NCI-H2029 treated with DMSO at 0.1 percent for 48 hours (cell line): ENCODE data around the gene PCSK2.
A peak's percentile ranks its signal among the peaks of the same experiment; 100 is the strongest.
"Not testable (repeated sequence)": the region's sequence is repeated elsewhere in the genome, so short reads cannot be mapped to it uniquely, and the experiment has no call there.

ENCODE experiments used
- DNase-seq: peaks from one replicate; lab custom pipeline; 2025; lab: John Stamatoyannopoulos, UW

PCSK2 gene, protein sequence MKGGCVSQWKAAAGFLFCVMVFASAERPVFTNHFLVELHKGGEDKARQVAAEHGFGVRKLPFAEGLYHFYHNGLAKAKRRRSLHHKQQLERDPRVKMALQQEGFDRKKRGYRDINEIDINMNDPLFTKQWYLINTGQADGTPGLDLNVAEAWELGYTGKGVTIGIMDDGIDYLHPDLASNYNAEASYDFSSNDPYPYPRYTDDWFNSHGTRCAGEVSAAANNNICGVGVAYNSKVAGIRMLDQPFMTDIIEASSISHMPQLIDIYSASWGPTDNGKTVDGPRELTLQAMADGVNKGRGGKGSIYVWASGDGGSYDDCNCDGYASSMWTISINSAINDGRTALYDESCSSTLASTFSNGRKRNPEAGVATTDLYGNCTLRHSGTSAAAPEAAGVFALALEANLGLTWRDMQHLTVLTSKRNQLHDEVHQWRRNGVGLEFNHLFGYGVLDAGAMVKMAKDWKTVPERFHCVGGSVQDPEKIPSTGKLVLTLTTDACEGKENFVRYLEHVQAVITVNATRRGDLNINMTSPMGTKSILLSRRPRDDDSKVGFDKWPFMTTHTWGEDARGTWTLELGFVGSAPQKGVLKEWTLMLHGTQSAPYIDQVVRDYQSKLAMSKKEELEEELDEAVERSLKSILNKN

DNA sequence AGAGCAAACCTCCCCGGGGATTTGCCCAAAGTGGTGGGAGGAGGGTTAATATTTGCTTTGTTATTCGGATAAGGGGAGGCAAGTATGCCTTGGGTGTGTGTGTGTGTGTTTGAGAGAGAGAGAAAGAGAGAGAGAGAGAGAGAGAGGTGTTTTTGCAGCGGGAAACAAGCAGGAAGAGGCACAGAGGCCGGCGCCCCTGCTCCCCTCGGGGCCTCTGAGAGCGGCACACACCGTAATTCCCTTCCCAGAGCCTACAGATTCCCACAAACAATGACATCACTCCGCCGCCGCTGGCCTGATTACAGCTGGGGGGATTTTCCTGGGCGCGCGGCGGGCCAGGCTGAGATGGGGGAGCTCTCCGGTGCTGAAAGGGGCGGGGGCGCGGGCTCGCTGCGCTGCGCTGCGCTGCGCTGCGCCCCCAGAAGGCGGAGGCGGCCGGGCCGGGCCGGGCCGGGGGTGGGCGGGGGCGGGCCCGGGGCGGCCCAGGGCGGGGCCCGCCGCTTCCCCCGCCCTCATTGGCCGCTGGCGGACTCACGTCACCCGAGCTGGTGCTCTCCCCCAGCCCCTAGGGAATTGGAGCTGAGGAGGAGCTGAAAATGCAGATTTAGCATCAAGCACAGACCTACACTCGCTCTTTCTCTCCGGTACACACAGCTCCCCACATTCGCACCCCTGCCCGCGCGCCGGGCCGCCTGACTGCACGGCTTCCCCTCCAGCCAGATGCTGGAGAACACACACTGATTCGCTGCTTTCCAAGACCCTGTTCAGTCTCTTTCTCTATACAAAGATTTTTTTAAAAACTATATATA lies at the start of gene PCSK2:
Gene PCSK2 (plus strand): TSS at position 631 of the 809 bp plus-strand sequence. CDS start 266 bp downstream, outside the sequence.
- peak; percentile 76 for DNase-seq

DNA sequence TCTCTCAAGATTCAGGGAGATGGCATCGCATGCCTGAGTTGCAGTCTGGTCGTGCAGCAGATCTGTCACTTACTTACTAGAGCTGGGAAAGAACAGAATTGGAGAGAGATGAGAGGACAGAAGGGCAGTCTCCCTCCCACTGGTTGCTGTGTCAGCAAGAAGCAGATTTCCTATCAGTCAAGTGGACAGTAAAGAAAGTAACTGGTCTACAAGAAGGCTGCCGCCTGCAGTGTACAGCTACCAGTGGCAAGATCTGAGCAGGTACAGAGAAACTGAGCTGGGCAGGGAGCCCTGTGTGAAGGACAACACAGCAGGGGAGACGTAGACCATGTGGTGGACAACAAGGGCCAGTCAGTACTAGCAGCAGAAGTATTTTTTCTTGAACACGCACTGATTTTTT lies 49.5 kb upstream of the PCSK2 start:
- DNase-seq, result no peak

DNA sequence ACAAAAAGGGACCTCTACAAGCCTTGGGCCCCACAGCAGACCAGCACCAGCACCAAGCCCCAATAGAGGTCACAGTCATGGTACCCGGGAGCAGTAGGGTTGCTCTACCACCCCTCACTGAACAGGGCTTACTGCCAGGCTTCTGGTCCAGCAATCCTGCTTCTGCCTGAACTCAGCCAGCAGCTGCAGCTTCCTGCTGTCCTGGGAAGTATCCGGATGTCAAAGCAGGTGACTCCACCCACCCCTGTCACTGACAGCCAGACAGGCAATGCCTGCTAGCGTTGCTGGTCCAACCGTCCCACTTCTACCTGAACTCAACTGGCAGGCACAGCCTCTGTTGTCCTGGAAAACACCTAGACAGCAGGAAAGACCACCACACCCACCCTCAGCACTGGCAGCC lies 47.0 kb upstream of the PCSK2 start:
- DNase-seq, result no peak

DNA sequence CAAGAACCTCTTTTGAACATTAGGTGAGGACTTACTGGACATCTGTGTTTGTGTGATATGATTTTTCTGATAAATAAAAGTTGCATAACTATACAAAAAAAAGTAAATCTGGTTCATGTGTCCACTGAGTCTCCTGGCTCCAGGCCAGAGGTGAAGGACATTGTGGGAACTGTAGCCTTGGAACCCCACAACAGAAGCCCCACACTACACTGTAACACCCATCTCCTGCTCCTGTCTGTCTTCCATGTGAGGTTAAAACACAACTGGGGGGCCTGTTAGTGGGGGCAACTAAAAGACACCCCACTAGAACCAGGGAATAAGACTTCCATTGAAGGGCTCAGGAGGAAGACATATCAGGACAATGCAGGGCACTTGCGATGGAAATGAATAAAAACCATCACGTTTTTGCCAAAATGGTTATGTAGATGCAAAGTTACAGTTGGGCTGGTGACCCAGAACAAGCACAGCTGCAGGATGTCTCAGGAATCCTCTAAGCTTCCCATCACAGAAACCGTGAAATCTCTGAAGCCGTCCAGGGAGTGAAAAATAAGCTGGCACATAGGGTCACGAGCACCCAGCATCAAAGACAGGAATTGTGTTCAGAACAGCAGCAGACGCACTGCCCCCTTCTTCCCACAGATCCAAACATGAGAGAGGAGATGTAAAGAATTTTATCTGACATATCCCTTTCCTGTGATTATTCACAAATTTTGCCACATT lies 36.7 kb upstream of the PCSK2 start:
- no peak for DNase-seq

DNA sequence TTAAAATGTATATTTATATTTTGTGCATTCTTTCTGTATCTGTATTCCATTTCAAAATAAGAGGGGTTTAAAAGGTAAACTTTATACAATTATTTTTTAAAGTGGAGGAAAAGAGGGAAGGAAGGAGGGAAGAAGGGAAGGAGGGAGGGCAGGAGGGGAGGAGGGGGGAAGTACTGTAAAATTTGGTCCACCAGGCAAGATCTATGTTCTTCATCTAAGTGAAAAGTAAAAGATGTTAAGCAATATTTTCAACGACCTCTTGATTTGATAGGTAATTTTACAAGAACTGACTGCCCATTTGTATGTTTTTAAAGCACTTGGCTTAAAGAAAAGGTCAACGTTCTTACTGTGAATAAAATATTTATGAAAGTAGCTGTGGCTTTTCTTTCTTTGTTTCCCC lies 29.8 kb upstream of the PCSK2 start:
- no peak for DNase-seq

DNA sequence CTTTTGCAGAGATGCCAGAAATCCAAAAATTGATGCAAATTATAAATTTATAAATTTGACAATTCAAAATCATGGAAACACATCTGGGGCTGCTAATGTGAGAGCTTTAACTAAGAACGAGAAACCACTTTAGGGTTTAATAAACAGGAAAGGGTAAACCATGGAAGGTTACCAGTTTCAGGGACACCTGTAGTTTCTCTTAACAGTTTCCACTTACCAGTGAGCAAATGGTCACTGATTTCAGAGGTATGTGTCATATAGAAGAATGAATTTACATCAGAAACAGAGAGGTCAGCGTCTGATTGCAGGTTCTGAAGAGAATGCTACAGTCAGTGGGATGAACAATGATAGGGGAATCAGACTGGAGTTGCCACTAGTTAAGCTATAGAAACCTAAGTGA lies 24.8 kb upstream of the PCSK2 start:
- DNase-seq, result no peak

DNA sequence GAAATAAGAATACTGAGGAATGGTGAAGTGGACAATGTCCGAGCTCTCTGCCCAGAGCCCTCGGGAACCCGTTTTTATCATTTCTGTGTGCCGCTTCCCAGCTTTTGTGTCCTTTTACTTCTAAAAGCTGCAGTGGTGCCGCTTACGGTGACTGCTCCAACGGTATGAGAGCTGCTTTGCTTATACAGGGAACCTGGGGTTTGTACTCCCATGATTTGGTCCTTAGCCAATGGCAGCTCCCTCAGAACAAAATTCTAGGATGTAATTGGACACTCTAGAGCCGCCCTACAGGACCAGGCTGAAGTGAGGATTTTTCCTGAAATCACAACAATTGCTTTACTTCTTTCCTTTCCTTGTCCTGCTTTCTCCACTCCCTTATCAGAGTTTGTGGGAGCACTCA lies 24.2 kb upstream of the PCSK2 start:
- no peak for DNase-seq

DNA sequence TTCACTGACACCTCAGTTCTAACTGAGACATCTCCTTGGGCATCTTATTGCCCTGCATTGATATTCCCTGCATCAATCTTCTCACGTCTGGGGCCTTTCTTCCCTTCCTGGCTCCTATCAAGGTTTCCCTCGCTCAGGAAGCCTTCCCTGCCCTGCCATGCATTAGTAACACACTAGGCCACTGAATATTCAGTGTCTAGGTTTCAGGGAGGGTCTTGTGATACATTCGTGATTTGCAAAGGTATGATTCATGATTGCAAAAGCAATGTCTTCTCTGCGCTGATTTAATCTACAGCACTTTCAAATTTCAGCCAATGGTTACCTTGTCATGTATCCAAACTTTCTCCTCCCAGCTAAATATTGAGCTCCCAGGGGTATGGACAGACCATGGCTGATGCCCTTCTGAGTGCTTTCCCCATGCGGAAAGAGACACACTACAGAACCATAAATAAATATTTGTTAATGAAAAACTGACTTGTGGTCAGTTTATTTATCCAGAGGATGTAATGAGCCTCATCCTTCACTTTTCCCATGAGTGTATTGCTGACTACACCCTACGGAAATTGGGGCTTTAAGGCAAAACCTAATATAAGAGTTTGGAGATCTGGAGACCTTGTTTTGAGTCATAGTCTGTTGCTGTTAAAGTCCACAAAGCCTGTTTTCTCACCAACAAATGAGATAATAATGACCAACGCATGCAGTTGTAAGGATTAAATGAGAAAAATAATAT lies 21.6 kb upstream of the PCSK2 start:
- no peak for DNase-seq

DNA sequence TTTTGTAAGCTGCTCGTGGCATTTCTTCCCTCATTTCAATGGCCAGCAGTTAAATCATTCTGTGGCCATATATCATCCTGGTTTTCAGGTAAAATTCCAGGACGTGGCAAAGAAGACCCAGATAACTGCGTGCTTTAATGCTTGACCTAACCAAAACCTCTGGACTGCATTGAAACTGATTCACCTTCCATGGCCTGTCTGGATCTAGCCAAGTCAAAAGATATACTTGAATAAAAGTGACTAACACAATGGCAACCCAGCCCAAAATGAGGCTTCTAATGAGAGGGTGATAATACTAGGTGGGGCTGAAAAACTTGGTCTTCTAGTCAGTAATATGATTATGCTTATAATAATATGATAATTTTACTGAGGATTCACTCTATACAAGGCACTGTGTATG lies 16.5 kb upstream of the PCSK2 start:
- no peak for DNase-seq

DNA sequence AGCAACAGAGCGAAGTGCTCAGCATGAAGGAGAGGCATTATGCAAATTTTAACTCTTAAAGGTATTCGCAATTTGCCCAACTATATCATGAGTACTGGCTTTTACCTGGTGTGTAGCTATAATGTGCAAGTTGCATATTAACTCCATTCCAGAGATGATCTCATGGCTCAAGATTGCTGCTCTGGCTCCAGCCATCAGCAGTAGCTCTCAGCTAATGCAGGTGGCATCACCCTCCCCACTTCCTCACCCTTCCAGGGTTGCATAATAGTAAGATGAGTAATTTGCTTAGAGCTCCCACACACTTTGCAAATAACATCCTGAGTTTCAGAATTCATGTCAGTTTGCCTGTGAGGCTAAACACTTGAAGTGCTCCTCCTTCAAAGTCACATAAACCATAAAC lies 15.9 kb upstream of the PCSK2 start:
- DNase-seq, result no peak

DNA sequence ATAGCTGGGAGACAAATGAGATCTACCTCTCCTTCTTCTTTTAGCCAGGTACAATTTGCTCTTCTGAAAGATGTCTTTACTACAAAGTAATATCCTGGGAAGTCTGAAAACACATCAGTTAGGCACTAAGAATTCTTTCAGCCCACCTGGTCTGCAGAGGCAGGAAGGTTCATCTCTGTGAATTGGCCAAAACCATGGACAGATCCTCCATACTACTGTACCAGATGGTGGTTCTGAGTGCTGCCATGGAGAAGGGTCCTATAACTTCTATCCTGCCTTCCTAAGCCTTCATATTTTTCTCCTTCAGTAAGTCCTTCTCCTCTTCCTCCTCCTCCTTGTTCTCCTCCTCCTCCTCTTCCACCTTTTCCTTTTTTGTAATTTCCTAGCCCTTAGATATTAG lies 11.7 kb upstream of the PCSK2 start:
- DNase-seq, result no peak

DNA sequence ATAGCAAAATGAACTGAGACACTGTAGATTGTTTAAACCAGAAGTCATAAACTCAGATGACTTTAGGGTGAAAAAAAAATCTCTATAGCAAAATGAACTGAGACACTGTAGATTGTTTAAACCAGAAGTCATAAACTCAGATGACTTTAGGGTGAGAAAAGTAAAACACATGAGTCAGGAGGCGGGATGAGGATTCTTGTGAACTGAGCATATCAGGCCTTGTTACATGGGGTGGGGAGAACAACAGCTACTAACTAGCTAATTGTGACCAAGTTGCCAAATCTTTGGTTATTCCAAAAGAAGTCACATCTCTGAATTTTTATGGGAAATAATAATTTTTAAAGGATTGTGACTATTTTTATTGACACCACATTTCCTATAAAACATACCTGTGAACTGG lies 7.0 kb upstream of the PCSK2 start:
- DNase-seq, result not testable (repeated sequence)

DNA sequence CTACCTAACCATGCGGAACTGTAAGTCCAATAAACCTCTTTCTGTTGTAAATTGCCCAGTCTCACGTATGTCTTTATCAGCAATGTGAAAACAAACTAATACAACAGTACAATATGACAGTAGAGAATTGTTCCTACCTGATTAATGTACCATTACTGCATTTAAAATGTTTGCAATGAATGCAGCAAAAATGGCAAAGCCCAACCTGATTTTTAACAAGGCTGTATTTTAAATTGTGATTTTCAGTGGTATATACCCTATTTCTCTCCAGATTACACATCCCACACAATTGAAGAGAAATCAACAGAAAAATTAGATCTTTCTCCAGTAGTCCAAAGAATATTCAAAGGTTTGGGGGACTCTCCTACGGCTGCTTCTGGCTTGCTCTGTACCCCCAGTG lies 3.3 kb upstream of the PCSK2 start:
- no peak for DNase-seq

DNA sequence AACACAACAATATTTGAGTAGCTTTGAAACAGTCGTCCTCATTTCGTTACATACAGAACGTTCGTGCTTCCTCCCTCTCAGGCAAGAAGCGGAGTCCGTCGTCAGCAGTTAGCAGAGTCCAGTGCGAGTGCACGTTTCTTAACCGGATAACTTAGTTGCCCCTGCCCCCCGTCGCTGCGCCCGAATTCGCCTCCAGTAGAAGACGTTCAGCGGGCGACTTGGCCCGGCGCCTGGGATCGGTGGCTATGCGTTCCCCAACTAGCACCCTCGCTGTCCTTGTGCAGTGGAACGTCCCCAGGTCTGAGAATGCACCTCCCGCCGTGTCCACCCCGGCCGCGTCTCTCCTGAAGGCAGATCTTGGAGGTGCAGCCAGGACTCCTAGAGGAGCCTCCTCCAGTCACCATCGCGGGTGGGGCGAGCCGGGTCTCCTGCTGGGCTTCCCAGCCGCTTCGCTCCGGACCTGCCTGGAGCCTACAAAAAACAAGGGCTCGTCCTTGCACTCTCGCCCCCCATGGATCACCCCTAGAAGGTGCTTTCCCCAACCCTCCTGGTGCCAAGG lies 910 bp upstream of the PCSK2 start:
- DNase-seq, result peak; percentile 26

DNA sequence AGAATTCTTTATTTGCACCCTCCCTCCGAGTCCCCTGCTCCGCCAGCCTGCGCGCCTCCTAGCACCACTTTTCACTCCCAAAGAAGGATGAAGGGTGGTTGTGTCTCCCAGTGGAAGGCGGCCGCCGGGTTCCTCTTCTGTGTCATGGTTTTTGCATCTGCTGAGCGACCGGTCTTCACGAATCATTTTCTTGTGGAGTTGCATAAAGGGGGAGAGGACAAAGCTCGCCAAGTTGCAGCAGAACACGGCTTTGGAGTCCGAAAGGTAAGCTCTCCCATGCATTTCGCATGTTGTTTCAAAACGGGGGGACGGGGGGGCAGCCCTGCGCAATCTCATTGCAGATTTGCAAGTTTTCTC lies 357 bp downstream of the PCSK2 start:
- no peak for DNase-seq

DNA sequence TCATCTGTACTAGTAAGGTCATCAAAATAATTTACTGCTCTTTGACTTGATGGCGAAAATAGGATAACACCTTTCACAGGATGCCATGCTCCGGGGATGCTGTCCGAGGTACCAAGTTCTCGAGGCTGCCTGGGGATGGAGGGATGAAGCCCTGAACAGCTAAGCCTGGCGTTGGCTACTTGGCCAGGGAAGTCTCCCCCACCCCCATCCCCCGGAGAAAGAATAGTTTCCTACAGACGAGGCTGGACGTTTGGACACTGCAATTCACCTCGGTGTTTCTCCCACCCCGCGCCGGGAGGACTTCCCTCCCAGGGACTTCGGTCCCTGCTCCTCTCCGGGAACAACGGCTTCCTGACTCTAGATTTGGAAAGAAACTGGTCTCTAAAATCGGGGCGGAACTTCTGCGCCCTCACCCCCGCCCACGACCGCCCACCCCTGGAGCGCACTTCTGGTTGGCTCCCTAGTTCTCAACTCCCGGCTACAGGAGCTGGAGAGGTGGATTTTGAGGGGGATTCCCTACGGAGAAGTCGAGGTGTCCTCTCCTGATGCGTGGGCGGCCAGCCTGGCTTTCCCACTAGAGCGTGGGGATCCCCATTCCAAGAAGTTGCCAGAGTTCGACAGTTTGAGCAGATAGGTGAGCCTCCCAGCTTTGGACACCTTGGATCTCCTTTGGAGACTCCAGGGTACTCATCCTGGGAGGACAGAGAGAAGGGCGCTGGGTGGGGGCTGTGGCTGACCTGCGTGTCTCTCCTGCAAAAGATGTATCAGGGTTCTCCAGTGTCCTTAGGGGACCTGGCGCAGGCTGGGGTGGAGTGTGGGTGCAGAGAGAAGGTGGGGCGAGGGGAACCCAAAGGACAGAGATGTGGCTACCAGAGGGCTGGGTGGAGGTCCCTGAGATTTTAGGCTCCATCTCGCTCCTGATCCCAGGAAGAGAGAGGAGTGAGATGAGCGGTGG lies 1.1 kb downstream of the PCSK2 start:
- no peak for DNase-seq

DNA sequence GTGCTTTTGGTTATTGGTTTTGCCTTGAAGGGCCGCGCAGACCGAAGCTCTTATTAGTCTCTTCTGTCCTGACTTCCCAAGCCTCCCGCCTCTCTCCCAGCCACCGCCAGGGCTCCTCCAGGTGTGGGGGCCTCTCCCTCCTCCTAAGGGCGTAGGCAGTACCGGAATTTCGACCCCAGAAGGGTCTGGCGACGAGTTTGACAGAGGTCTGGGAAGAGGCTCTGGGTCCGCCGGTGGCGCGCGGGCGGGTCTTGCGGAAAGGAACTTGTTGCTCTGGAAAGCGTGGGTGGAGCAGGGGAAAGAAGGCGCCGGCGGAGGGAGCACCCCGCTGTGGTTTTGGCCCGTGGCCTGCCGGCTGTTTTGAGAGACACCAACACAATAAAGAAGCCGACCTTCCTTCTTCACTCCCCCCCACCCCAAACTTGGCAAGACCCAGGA lies 1.8 kb downstream of the PCSK2 start:
- no peak for DNase-seq

DNA sequence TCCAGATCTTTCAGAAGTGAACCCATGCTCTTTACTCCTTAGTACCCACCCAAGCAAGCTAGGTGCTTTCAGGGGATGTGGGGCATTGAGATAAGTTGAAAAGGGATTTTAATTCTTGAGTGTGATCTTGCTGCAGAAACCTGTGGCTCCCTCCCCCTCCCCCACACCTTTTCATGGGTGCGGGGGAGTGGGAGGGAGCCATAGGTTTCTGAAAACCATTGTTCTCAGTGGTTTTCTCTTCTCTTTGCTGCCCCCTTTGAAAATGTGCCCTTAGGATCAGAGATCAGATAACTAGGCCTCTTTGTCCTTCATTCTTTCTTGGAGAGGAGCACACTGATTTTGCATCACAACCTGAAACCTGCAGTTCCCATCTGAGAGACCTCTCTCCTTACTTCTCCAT lies 2.4 kb downstream of the PCSK2 start:
- DNase-seq, result no peak

DNA sequence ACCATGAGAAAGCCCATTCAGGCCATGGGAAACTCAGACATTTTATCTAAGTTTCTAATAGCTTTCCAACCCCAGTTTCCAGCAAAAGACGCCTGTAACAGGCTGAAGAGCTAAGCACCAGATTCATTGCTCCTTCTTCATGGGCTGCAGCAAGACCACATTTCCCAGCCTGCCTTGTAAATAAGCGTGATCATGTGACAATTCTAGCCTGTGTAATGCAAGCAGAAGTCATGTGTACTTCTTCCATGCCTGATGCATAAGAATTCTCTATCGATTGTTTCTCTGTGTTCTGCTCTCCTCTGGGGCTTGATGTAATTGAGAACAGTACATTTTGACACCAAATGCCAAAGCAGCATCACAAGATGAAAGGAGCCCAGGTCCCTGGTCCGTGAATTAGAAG lies 6.8 kb downstream of the PCSK2 start:
- DNase-seq, result no peak

DNA sequence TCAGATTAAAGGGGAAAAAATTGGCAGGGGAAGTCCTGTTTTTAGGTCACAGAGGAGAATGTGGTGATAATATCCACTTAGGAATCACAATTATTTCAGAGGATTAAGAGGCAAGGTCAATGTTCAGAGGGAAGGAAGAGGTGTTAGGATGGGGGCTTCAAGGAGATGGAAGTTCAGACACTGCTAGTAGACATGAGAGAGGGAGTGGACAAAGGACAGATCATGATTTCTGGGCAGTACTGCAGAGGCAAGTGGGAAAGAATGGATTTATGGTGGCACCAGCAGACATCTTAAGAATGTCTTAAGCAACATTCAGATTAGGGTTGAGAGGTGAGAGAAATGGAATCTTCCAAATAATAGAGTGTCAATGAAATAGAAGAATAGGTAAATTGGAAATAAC lies 9.9 kb downstream of the PCSK2 start:
- DNase-seq, result no peak
